GM12878 (cell line): ENCODE measurements around the gene CFHR3. TPM values are rescaled to one million over a fixed set of nuclear protein-coding genes. Genes with fewer than 3 reads are reported as not detected.

ENCODE experiments used
- ATAC-seq: fragments of 200-7000 bp; cut with Tn5 transposase; 3 replicates; pipeline ENCODE4 v1.9.1; 2020; ENCODE audit warnings: mild to moderate bottlenecking, moderate library complexity
- BruUV-seq: library from RNA; stranded (reverse); fragments of 400-500 nt; replicated peaks from 2 replicates; lab custom pipeline; 2021; lab: Mats Ljungman, UMichigan
- CTCF ChIA-PET: fragments of 300-600 bp; sonication (Branson Sonifier 250); formaldehyde crosslinking; extraction: SDS; loops from one replicate; lab custom pipeline; 2021; ENCODE audit warnings: inconsistent platforms; lab: Yijun Ruan, JAX
- POLR2A ChIA-PET: fragments of 350-600 bp; formaldehyde crosslinking; extraction: SDS; loops from one replicate; lab custom pipeline; 2021; ENCODE audit warnings: inconsistent platforms; lab: Charles Lee
- RAD21 ChIA-PET: fragments of 300-600 bp; sonication (Branson Sonifier 250); formaldehyde crosslinking; loops from one replicate; lab custom pipeline; 2023; ENCODE audit warnings: antibody characterized with exemption; ENCODE audit not compliant: unreplicated experiment; lab: Charles Lee
- SMC1A ChIA-PET: fragments of 300-600 bp; sonication (Branson Sonifier 250); formaldehyde crosslinking; loops from one replicate; lab custom pipeline; 2023; ENCODE audit not compliant: unreplicated experiment, uncharacterized antibody; lab: Charles Lee
- DNase-seq: peaks from one replicate; pipeline ENCODE4 v3.0.0-alpha.2; 2011; ENCODE audit warnings: low read depth, low spot score
- FAIRE-seq: peaks from 3 replicates; lab custom pipeline; 2011; peaks lifted over from hg19 to GRCh38; lab: Jason Lieb, UNC
- H2AFZ ChIP-seq: 2 replicates; pipeline ENCODE4 v1.6.0; 2011; ENCODE audit warnings: low read depth, low read length, control low read depth; ENCODE audit not compliant: control insufficient read depth
- H3K27ac ChIP-seq: 2 replicates; pipeline ENCODE4 v1.5.1; 2011; ENCODE audit warnings: control low read depth; ENCODE audit not compliant: control insufficient read depth, insufficient read depth
- H3K27me3 ChIP-seq, 2 experiments: replicated peaks in 1 of 2; 2 replicates each; pipeline versions ENCODE4 v1.6.0 to v1.6.1; 2011; ENCODE audit warnings: low read length in 1 of 2; ENCODE audit not compliant: control insufficient read depth in 2 of 2, insufficient read depth in 2 of 2
- H3K36me3 ChIP-seq, 2 experiments: 2 replicates each; pipeline ENCODE4 v1.5.1; 2011; ENCODE audit warnings: low read length in 1 of 2; ENCODE audit not compliant: control insufficient read depth in 2 of 2, insufficient read depth in 2 of 2
- H3K4me1 ChIP-seq: 2 replicates; pipeline ENCODE4 v1.6.1; 2011; ENCODE audit warnings: mild to moderate bottlenecking, low read length, moderate library complexity, mixed read lengths; ENCODE audit not compliant: control insufficient read depth, insufficient read depth
- H3K4me2 ChIP-seq: 2 replicates; pipeline ENCODE4 v1.6.0; 2011; ENCODE audit warnings: control low read depth; ENCODE audit not compliant: control insufficient read depth, insufficient read depth
- H3K4me3 ChIP-seq: fragments of 200-600 bp; sonication (generic); 2 replicates; pipeline ENCODE4 v1.5.1; 2016
- H3K79me2 ChIP-seq: 2 replicates; pipeline ENCODE4 v1.6.0; 2011; ENCODE audit warnings: low read length; ENCODE audit not compliant: control insufficient read depth, insufficient read depth
- H3K9ac ChIP-seq: 2 replicates; pipeline ENCODE4 v1.8.0; 2011; ENCODE audit warnings: low read length, control low read depth, mixed read lengths; ENCODE audit not compliant: control insufficient read depth, insufficient read depth
- H3K9me3 ChIP-seq: replicated peaks from 3 replicates; pipeline ENCODE4 v1.5.1; 2011; ENCODE audit warnings: mild to moderate bottlenecking, low read length; ENCODE audit not compliant: control insufficient read depth, insufficient read depth
- H4K20me1 ChIP-seq: 2 replicates; pipeline ENCODE4 v1.6.0; 2011; ENCODE audit not compliant: control insufficient read depth, insufficient read depth
- CEBPB ChIP-seq, 2 experiments: fragments of 150-350 bp in 1 of 2; IDR thresholded peaks; 2 replicates each; pipeline ENCODE4 v1.6.1; 2012 to 2014; ENCODE audit warnings: low read depth in 2 of 2, low read length in 2 of 2, borderline replicate concordance in 1 of 2, inconsistent platforms in 1 of 2
- CHD1 ChIP-seq: IDR thresholded peaks from 2 replicates; pipeline ENCODE4 v1.6.1; 2012; ENCODE audit warnings: low read depth, low read length, improper control_type of control experiment
- E2F4 ChIP-seq: IDR thresholded peaks from 2 replicates; pipeline ENCODE4 v1.6.1; 2012; ENCODE audit warnings: low read depth, low read length, improper control_type of control experiment
- EZH2 ChIP-seq: IDR thresholded peaks from 2 replicates; pipeline ENCODE4 v1.6.1; 2012; ENCODE audit warnings: low read depth, mild to moderate bottlenecking, control low read depth, inconsistent platforms, low read length, borderline replicate concordance; ENCODE audit not compliant: control insufficient read depth
- MYC ChIP-seq: IDR thresholded peaks from 2 replicates; pipeline ENCODE4 v1.6.1; 2011; ENCODE audit warnings: mild to moderate bottlenecking, low read length, moderate library complexity, inconsistent platforms; ENCODE audit not compliant: insufficient read depth, insufficient replicate concordance, insufficient read length, severe bottlenecking
- ZNF24 ChIP-seq: fragments of 450-650 bp; IDR thresholded peaks from 2 replicates; pipeline ENCODE4 v1.6.1; 2017; ENCODE audit warnings: antibody characterized with exemption, mild to moderate bottlenecking
- WGBS: methylation state at CpG from one replicate; pipeline ENCODE4 v1.1.6; 2016; ENCODE audit warnings: low lambda C conversion rate; ENCODE audit not compliant: insufficient replicate concordance, insufficient coverage; ENCODE audit errors: missing lambda C conversion rate; 5-methylcytosine and 5-hydroxymethylcytosine counted together
- in situ Hi-C: fragments of 300-500 bp; cut with MboI; formaldehyde crosslinking; loops from 9 replicates; pipeline ENCODE4 v1.14.3; 2018; ENCODE audit warnings: mixed read lengths
- intact Hi-C: fragments of 100-400 bp; cut with micrococcal nuclease; formaldehyde crosslinking; loops from one replicate; pipeline ENCODE4 v1.14.2; 2022; ENCODE audit not compliant: unreplicated experiment
- polyA plus RNA-seq, 11 experiments: library from polyadenylated mRNA; depleted of rRNA in 4 of 11; unstranded in 6 of 11; stranded (reverse) in 5 of 11; fragments of >200 nt; fragmentation: Nextera tagmentation in 4 of 11; fragmentation: Illumina TruSeq in 1 of 11; extraction: Ambion mirVana in 4 of 11; extraction: Trizol in 1 of 11; gene quantifications; 1 replicate in 1 of 11; 2 replicates in 10 of 11; pipeline versions ENCODE4 v1.2.1 to v1.2.3, GENCODE V29; 2011 to 2016; ENCODE audit warnings: inconsistent platforms in 2 of 11, missing spikeins in 2 of 11, low read depth in 1 of 11
- total RNA-seq, 4 experiments: library from RNA; depleted of rRNA in 3 of 4; stranded (reverse); fragments of >200 nt in 3 of 4; fragmentation: Illumina TruSeq in 1 of 4; extraction: Trizol in 1 of 4; gene quantifications; 2 replicates each; pipeline versions ENCODE4 v1.2.1 to v1.2.3, GENCODE V29; 2013 to 2021
- TF ChIP-seq, protein P1 (sequence below): IDR thresholded peaks from 2 replicates; pipeline ENCODE4 v1.6.1; 2011; ENCODE audit warnings: borderline replicate concordance, low read depth, mild to moderate bottlenecking, moderate library complexity, low read length; ENCODE audit not compliant: insufficient read depth, poor library complexity, severe bottlenecking
- TF ChIP-seq, protein P2 (sequence below): fragments of 450-650 bp; IDR thresholded peaks from 2 replicates; pipeline ENCODE4 v1.6.1; 2017; ENCODE audit warnings: mild to moderate bottlenecking

Gene CFHR3
- total and polyA plus RNA-seq, 10 of the 15 experiments (the other 5 are each of a cell fraction or from before 2014, with no cell fraction given), result 0.17 TPM; not detected in 9

DNA sequence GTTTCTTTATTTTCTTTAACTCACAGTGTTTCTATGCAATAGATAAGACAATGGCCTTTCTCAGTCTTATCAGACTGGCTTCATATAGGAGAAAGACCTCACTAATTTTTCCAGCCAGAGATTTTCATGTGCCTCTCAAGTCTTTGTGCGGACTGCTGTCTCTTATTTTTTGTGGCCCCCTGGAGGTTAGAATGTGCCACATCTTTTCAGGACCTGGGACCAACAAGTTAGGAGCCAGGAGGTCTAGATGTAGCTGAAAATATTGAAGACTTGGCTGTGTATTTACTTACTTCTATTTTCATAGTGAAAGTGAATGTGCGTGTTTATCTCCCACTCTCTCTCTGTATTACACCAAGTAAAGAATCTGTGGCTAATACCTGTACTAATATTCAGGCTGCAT lies 42.1 kb upstream of the CFHR3 start:
- intact Hi-C loops (no loop called here), in situ Hi-C loops (no loop called here)
- H3K27me3 ChIP-seq, result no peaks in the 10 kb centered on the region
- ChIA-PET SMC1A (interaction anchor here (0.6 kb wide), 1 partner anchor 40 kb away, joined by 3 read pairs; no protein-coding TSS in a partner anchor), RAD21 (no interaction called here), CTCF (no interaction called here), POLR2A (no interaction called here)
- H4K20me1 ChIP-seq, result no peaks in the 10 kb centered on the region
- H3K27ac ChIP-seq, result no peak overlapping the region
- no peak overlapping the region for H2AFZ ChIP-seq
- H3K9me3 ChIP-seq, result no peaks in the 10 kb centered on the region
- H3K79me2 ChIP-seq, result no peaks in the 10 kb centered on the region
- DNase-seq (no peak), ATAC-seq (no peak), FAIRE-seq (no peak)
- TF ChIP-seq CEBPB (IDR thresholded peaks at IDR 0.05; ENCODE audit: borderline replicate concordance in 1 of 2, low read depth in 2 of 2, low read length in 2 of 2), result no peak
- H3K4me2 ChIP-seq, result no peak overlapping the region
- no TSS peak for BruUV-seq
- WGBS, result 33% methylated on average over 2 of the region's 2 CpGs
- no peak overlapping the region for H3K4me3 ChIP-seq
- no peaks in the 10 kb centered on the region for H3K4me1 ChIP-seq
- H3K36me3 ChIP-seq, result no peaks in the 10 kb centered on the region
- H3K9ac ChIP-seq, result no peak overlapping the region

DNA sequence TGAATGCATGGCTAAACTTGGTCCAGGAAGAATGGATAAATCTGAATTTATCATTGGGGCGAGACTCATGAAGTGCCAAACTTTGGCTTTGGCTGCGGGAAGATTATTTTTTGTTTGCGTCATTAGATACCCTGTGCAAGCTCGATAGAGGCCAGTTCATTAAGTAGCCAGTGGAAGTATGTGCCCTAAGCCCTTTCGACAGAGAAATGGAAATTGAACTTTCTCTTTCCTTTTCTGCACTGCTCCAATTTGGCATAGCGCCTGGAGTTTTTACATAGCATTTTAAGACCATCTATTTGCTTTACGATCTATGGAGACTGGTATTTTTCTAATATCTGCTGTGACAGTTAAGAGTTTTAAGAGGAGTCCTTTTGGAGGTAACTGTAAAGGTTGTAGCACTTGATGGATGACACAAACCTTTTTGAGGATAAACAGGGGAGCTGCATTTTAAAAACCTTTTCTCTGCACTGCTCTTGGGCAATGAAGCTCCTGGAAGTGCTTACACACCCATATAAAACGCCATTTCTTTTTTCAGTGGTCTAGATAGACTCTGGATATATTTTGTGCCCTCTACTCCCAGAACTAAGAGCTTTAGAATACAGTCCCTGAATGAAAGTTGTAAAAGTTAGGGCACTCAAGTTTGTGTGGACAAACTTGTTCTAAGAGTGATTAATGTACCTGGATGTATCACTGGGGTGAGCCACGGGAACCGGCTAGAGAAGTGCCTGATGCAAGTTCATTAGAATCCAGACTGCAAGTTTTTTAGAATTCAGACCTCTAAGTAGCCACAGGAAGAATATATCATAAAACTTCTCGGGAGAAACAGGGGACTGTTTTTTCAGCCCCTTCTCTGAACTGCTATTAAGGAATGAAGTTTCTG lies 41.3 kb upstream of the CFHR3 start:
- CTCF ChIA-PET, result interaction anchor here (1.0 kb wide), 1 partner anchor 10 kb away, joined by 3 read pairs; no protein-coding TSS in a partner anchor
- TF ChIP-seq E2F4 (no peak), MYC (no peak), EZH2 (no peak), CHD1 (no peak), ZNF24 (no peak)
- TF ChIP-seq, protein P1, sequence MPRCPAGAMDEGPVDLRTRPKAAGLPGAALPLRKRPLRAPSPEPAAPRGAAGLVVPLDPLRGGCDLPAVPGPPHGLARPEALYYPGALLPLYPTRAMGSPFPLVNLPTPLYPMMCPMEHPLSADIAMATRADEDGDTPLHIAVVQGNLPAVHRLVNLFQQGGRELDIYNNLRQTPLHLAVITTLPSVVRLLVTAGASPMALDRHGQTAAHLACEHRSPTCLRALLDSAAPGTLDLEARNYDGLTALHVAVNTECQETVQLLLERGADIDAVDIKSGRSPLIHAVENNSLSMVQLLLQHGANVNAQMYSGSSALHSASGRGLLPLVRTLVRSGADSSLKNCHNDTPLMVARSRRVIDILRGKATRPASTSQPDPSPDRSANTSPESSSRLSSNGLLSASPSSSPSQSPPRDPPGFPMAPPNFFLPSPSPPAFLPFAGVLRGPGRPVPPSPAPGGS, result no peak
- TF ChIP-seq, protein P2, sequence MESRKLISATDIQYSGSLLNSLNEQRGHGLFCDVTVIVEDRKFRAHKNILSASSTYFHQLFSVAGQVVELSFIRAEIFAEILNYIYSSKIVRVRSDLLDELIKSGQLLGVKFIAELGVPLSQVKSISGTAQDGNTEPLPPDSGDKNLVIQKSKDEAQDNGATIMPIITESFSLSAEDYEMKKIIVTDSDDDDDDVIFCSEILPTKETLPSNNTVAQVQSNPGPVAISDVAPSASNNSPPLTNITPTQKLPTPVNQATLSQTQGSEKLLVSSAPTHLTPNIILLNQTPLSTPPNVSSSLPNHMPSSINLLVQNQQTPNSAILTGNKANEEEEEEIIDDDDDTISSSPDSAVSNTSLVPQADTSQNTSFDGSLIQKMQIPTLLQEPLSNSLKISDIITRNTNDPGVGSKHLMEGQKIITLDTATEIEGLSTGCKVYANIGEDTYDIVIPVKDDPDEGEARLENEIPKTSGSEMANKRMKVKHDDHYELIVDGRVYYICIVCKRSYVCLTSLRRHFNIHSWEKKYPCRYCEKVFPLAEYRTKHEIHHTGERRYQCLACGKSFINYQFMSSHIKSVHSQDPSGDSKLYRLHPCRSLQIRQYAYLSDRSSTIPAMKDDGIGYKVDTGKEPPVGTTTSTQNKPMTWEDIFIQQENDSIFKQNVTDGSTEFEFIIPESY, result no peak

More for the DNA sequence above, 41.3 kb upstream of the CFHR3 start:
- RAD21 ChIA-PET, result no interaction called here
- DNase-seq (no peak), FAIRE-seq (no peak), ATAC-seq (no peak)
- no peaks in the 10 kb centered on the region for H3K4me1 ChIP-seq
- no peak overlapping the region for H3K4me2 ChIP-seq
- no peak overlapping the region for H3K4me3 ChIP-seq
- in situ Hi-C loops (no loop called here), intact Hi-C loops (no loop called here)
- H3K9ac ChIP-seq, result no peak overlapping the region
- H2AFZ ChIP-seq, result no peak overlapping the region
- H4K20me1 ChIP-seq, result no peaks in the 10 kb centered on the region
- BruUV-seq, result no TSS peak
- 37% methylated on average over 11 of the region's 11 CpGs for WGBS
- no peaks in the 10 kb centered on the region for H3K36me3 ChIP-seq
- H3K9me3 ChIP-seq, result no peaks in the 10 kb centered on the region
- H3K27ac ChIP-seq, result no peak overlapping the region
- POLR2A ChIA-PET, result no interaction called here
- SMC1A ChIA-PET, result interaction anchor here (0.6 kb wide), 1 partner anchor 40 kb away, joined by 3 read pairs; no protein-coding TSS in a partner anchor
- no peaks in the 10 kb centered on the region for H3K27me3 ChIP-seq
- H3K79me2 ChIP-seq, result no peaks in the 10 kb centered on the region
